Neural crest cell (in vitro differentiated cells): ENCODE measurements around the gene MAST4. TPM values are rescaled to one million over a fixed set of nuclear protein-coding genes. Genes with fewer than 3 reads are reported as not detected.

Experiments used
- DNase-seq: peaks from one replicate; pipeline ENCODE4 v3.0.0; 2021; ENCODE audit warnings: low read depth, mixed read lengths, low spot score
- H3K27ac Mint-ChIP-seq: one replicate; pipeline ENCODE4 v1.8.0; 2021; ENCODE audit warnings: mild to moderate bottlenecking, mixed read lengths; ENCODE audit not compliant: unreplicated experiment
- H3K27me3 Mint-ChIP-seq: 2 replicates; pipeline ENCODE4 v1.8.0; 2021; ENCODE audit warnings: low read depth, mild to moderate bottlenecking, mixed read lengths
- H3K36me3 Mint-ChIP-seq: 2 replicates; pipeline ENCODE4 v1.8.0; 2021; ENCODE audit warnings: low read depth, mild to moderate bottlenecking, mixed read lengths
- H3K4me1 Mint-ChIP-seq: 2 replicates; pipeline ENCODE4 v1.8.0; 2021; ENCODE audit warnings: mixed read lengths
- H3K4me3 Mint-ChIP-seq: one replicate; pipeline ENCODE4 v1.8.0; 2021; ENCODE audit warnings: mild to moderate bottlenecking, mixed read lengths
- H3K9me3 Mint-ChIP-seq: 2 replicates; pipeline ENCODE4 v1.8.0; 2021; ENCODE audit warnings: mixed read lengths
- CTCF ChIP-seq: fragments of 200-600 bp; sonication (generic); conservative IDR thresholded peaks from 2 replicates; pipeline ENCODE4 v1.5.0; 2021; ENCODE audit warnings: antibody characterized with exemption, mild to moderate bottlenecking
- total RNA-seq: library from RNA; stranded (reverse); gene quantifications from 2 replicates; pipeline ENCODE4 v1.2.1, GENCODE V29; 2021

MAST4 gene
- total RNA-seq, 1 donor from 2014 or later, result 7.3 TPM

- no peak overlapping the region for H3K4me3 Mint-ChIP-seq
- no peaks in the 10 kb centered on the region for H3K36me3 Mint-ChIP-seq
- H3K27ac Mint-ChIP-seq, result no peak overlapping the region
- peaks cover 73% of the 10 kb centered on the region for H3K27me3 Mint-ChIP-seq
- DNase-seq, result no peak
- no peaks in the 10 kb centered on the region for H3K4me1 Mint-ChIP-seq
- no peaks in the 10 kb centered on the region for H3K9me3 Mint-ChIP-seq
- no peak for TF ChIP-seq CTCF
Observed at GRCh38 chr5:66603164-66603563, 7.0 kb downstream of the MAST4 start.

- DNase-seq, result no peak
- Mint-ChIP-seq H3K36me3 (no peaks in the 10 kb centered on the region), H3K4me3 (no peak overlapping the region), H3K27me3 (peaks cover 65% of the 10 kb centered on the region), H3K9me3 (no peaks in the 10 kb centered on the region), H3K27ac (no peak overlapping the region), H3K4me1 (no peaks in the 10 kb centered on the region)
- TF ChIP-seq CTCF, result no peak
Observed at GRCh38 chr5:66603881-66604280, 7.7 kb downstream of the MAST4 start.

GRCh38 chr5:66606713-66607112 lies 10.5 kb downstream of the MAST4 start:
- no peaks in the 10 kb centered on the region for H3K36me3 Mint-ChIP-seq
- H3K4me1 Mint-ChIP-seq, result no peaks in the 10 kb centered on the region
- no peak overlapping the region for H3K27ac Mint-ChIP-seq
- peaks cover 42% of the 10 kb centered on the region for H3K27me3 Mint-ChIP-seq
- H3K4me3 Mint-ChIP-seq, result no peak overlapping the region
- DNase-seq, result no peak
- no peaks in the 10 kb centered on the region for H3K9me3 Mint-ChIP-seq
- no peak for TF ChIP-seq CTCF

- Mint-ChIP-seq H3K27ac (no peak overlapping the region), H3K36me3 (no peaks in the 10 kb centered on the region), H3K27me3 (peaks cover 26% of the 10 kb centered on the region), H3K4me1 (no peaks in the 10 kb centered on the region), H3K4me3 (no peak overlapping the region), H3K9me3 (no peaks in the 10 kb centered on the region)
- no peak for TF ChIP-seq CTCF
- no peak for DNase-seq
Observed at GRCh38 chr5:66608501-66608900, 12.3 kb downstream of the MAST4 start.

- no peak for DNase-seq
- Mint-ChIP-seq H3K27ac (no peak overlapping the region), H3K27me3 (peaks cover 18% of the 10 kb centered on the region), H3K4me3 (no peak overlapping the region), H3K9me3 (no peaks in the 10 kb centered on the region), H3K36me3 (no peaks in the 10 kb centered on the region), H3K4me1 (no peaks in the 10 kb centered on the region)
- no peak for TF ChIP-seq CTCF
Observed at GRCh38 chr5:66609615-66610014, 13.4 kb downstream of the MAST4 start.

GRCh38 chr5:66612226-66612625 lies 16.0 kb downstream of the MAST4 start:
- no peaks in the 10 kb centered on the region for H3K36me3 Mint-ChIP-seq
- H3K27me3 Mint-ChIP-seq, result no peaks in the 10 kb centered on the region
- no peak for TF ChIP-seq CTCF
- DNase-seq, result no peak
- H3K4me1 Mint-ChIP-seq, result no peaks in the 10 kb centered on the region
- H3K4me3 Mint-ChIP-seq, result no peak overlapping the region
- H3K9me3 Mint-ChIP-seq, result no peaks in the 10 kb centered on the region
- H3K27ac Mint-ChIP-seq, result no peak overlapping the region
